NCI-H2227 (cell line): ENCODE measurements around the gene CBFA2T3.

Experiments used
- DNase-seq: peaks from one replicate; lab custom pipeline; 2025; ENCODE audit not compliant: unreplicated experiment; lab: John Stamatoyannopoulos, UW

Gene CBFA2T3

GRCh38 chr16:88977812-88978607 lies 1.0 kb upstream of the CBFA2T3 start:
- DNase-seq: no peak

- no peak for DNase-seq
These were observed 515 bp downstream of the CBFA2T3 start for GRCh38 chr16:88976366-88977017.

GRCh38 chr16:88975511-88976061 lies 1.4 kb downstream of the CBFA2T3 start:
- no peak for DNase-seq

GRCh38 chr16:88974916-88975215 lies 2.1 kb downstream of the CBFA2T3 start:
- DNase-seq: no peak

GRCh38 chr16:88974080-88974915 lies 2.7 kb downstream of the CBFA2T3 start:
- no peak for DNase-seq

- no peak for DNase-seq
These were observed 3.5 kb downstream of the CBFA2T3 start for GRCh38 chr16:88973415-88974050.

- DNase-seq: peak; percentile 19
These were observed 4.0 kb downstream of the CBFA2T3 start for GRCh38 chr16:88973007-88973410.

- no peak for DNase-seq
These were observed 4.7 kb downstream of the CBFA2T3 start for GRCh38 chr16:88972349-88972748.

GRCh38 chr16:88971371-88972097 lies 5.5 kb downstream of the CBFA2T3 start:
- DNase-seq: no peak

- no peak for DNase-seq
These were observed 6.4 kb downstream of the CBFA2T3 start for GRCh38 chr16:88970539-88971065.

- no peak for DNase-seq
These were observed 7.0 kb downstream of the CBFA2T3 start for GRCh38 chr16:88970050-88970449.

- no peak for DNase-seq
These were observed 7.6 kb downstream of the CBFA2T3 start for GRCh38 chr16:88969361-88969831.

GRCh38 chr16:88968589-88969280 lies 8.3 kb downstream of the CBFA2T3 start:
- DNase-seq: no peak

GRCh38 chr16:88967830-88968588 lies 9.0 kb downstream of the CBFA2T3 start:
- no peak for DNase-seq

GRCh38 chr16:88966986-88967829 lies 9.8 kb downstream of the CBFA2T3 start:
- DNase-seq: no peak

- no peak for DNase-seq
These were observed 11.1 kb downstream of the CBFA2T3 start for GRCh38 chr16:88965826-88966480.

GRCh38 chr16:88965411-88965810 lies 11.6 kb downstream of the CBFA2T3 start:
- DNase-seq: no peak
